ENCODE results near the gene TEKTIP1. TPM values are rescaled to one million over a fixed set of nuclear protein-coding genes. Genes with fewer than 3 reads are reported as not detected.

TEKTIP1 gene
- total and polyA plus RNA-seq, 10 of the 15 experiments (the other 5 are each of a cell fraction or from before 2014, with no cell fraction given): 0.18 to 2.6 (median 0.60) TPM; not detected in 5

DNA sequence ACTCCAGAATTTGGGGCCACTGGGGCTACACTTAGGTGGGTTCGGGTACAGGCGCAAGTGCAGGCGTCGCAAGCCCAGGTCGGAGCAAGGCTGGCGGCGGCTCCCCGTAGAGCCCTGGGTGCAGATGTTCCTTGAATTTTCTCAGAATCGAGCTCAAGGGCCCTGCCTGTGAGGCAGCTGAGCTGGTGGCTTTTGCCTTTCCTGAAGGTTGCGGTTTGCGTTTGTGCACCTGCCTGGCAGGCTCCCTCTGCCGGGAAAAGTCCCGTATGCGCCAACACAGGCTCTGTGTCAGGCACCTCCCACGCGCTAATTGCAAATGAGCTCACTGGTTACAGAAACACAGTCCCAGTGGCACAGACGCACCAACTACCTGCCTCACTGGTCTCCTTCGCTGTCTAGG is 44.4 kb upstream of the TEKTIP1 start:
- Histone ChIP-seq H3K79me2 (ENCODE audit: control insufficient read depth, insufficient read depth, low read length) (peaks cover 7% of the 10 kb centered on the region), H3K27ac (ENCODE audit: control insufficient read depth, insufficient read depth) (no peak overlapping the region), H3K4me3 (no peak overlapping the region), H3K4me1 (ENCODE audit: control insufficient read depth, insufficient read depth, low read length) (peaks cover 2% of the 10 kb centered on the region; the same call in 1 of the 2 replicates), H2AFZ (ENCODE audit: control insufficient read depth, low read depth, low read length) (no peak overlapping the region), H3K4me2 (ENCODE audit: control insufficient read depth, insufficient read depth) (no peak overlapping the region), H3K9ac (ENCODE audit: control insufficient read depth, insufficient read depth, low read length) (no peak overlapping the region), H3K9me3 (replicated peaks; ENCODE audit: control insufficient read depth, insufficient read depth, low read length) (no peaks in the 10 kb centered on the region; the same call in 2 of the 3 replicates), H4K20me1 (ENCODE audit: control insufficient read depth, insufficient read depth) (no peaks in the 10 kb centered on the region), H3K27me3 (replicated peaks in 1 of 2; ENCODE audit: control insufficient read depth in 2 of 2, insufficient read depth in 2 of 2, low read length in 1 of 2) (no peaks in the 10 kb centered on the region), H3K36me3 (ENCODE audit: control insufficient read depth in 2 of 2, insufficient read depth in 2 of 2, low read length in 1 of 2) (peaks cover 6 to 19% of the 10 kb centered on the region in 2 experiments)
- no peak for FAIRE-seq
- in situ Hi-C loops (cut with MboI): no loop called here
- SMC1A ChIA-PET (ENCODE audit: uncharacterized antibody, unreplicated experiment): no interaction called here
- 94% methylated on average over 17 of the region's 18 CpGs for WGBS (ENCODE audit: insufficient coverage, insufficient replicate concordance, low lambda C conversion rate, missing lambda C conversion rate)
- RAD21 ChIA-PET (ENCODE audit: unreplicated experiment): no interaction called here
- no peak for DNase-seq (ENCODE audit: low read depth, low spot score)
- ATAC-seq: no peak
- BruUV-seq (replicated peaks): no TSS peak
- CTCF ChIA-PET: no interaction called here
- intact Hi-C loops (cut with micrococcal nuclease; ENCODE audit: unreplicated experiment): no loop called here
- POLR2A ChIA-PET: no interaction called here
- TF ChIP-seq MAX (IDR thresholded peaks at IDR 0.05; ENCODE audit: low read depth, low read length) (no peak), SUPT20H (IDR thresholded peaks at IDR 0.05; ENCODE audit: borderline replicate concordance, control insufficient read depth, low read depth, low read length) (no peak), CREM (IDR thresholded peaks at IDR 0.05; ENCODE audit: low read depth) (no peak)

DNA sequence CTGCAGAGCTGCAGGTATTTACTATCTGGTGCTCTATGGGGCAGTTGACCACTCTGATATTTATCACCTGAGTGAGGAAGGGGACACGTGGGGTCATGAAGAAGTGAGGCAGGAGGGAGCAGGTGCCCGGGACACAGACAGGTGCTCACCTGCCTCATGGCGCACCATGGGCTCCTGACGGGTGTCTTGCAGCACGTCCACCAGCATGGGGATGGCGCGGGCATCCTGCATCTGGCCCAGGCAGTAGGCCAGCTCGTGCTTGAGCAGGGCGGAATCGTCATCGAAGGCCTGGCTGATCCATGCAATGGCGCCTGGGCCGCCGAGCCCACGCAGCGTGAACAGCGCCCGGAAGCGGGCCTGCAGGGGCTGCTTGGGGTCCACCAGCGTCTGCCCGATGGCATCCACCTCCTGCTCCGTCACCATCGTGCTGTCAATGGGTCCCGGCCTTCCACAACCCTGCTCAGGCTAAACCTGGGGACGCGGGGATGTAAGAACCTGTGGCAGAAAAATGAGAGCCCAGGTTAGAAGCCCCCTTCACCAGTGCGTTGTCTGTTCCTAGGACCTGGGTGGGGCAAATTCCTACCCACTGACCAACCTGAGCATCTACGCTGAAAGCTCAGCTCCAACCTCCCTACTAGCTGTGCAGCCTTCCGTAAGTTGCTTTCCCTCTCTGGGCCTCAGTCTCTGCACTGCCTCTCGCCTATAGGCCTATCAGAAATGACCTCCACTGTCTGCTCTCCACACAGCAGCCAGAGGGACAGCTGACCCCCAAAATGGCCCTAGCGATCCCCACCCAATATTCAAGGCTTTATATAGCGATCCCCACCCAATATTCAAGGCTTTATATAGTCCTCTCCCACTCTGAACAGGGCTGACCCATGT is 42.3 kb upstream of the TEKTIP1 start:
- H3K27me3 ChIP-seq (replicated peaks in 1 of 2; ENCODE audit: control insufficient read depth in 2 of 2, insufficient read depth in 2 of 2, low read length in 1 of 2): no peaks in the 10 kb centered on the region
- FAIRE-seq (no peak), DNase-seq (ENCODE audit: low read depth, low spot score) (no peak), ATAC-seq (no peak)
- H3K27ac ChIP-seq (ENCODE audit: control insufficient read depth, insufficient read depth): no peak overlapping the region
- SMC1A ChIA-PET (ENCODE audit: uncharacterized antibody, unreplicated experiment): no interaction called here
- H3K9ac ChIP-seq (ENCODE audit: control insufficient read depth, insufficient read depth, low read length): no peak overlapping the region
- no peak overlapping the region for H2AFZ ChIP-seq (ENCODE audit: control insufficient read depth, low read depth, low read length)
- in situ Hi-C loops (cut with MboI) (no loop called here), intact Hi-C loops (cut with micrococcal nuclease; ENCODE audit: unreplicated experiment) (no loop called here)
- H3K79me2 ChIP-seq (ENCODE audit: control insufficient read depth, insufficient read depth, low read length): peaks cover 16% of the 10 kb centered on the region
- no peaks in the 10 kb centered on the region; the same call in 2 of the 3 replicates for H3K9me3 ChIP-seq (replicated peaks; ENCODE audit: control insufficient read depth, insufficient read depth, low read length)
- TF ChIP-seq LARP7 (IDR thresholded peaks at IDR 0.05) (no peak), SRF (IDR thresholded peaks at IDR 0.05; ENCODE audit: low read depth in 2 of 2, low read length in 2 of 2) (peak in 1 of 2 experiments; percentile 6; a peak in 1 of 4 replicates)
- no peak overlapping the region for H3K4me3 ChIP-seq
- no peaks in the 10 kb centered on the region for H4K20me1 ChIP-seq (ENCODE audit: control insufficient read depth, insufficient read depth)
- WGBS (ENCODE audit: insufficient coverage, insufficient replicate concordance, low lambda C conversion rate, missing lambda C conversion rate): 96% methylated on average over 32 of the region's 32 CpGs
- RAD21 ChIA-PET (ENCODE audit: unreplicated experiment): no interaction called here
- BruUV-seq (replicated peaks): no TSS peak
- H3K4me2 ChIP-seq (ENCODE audit: control insufficient read depth, insufficient read depth): no peak overlapping the region
- H3K4me1 ChIP-seq (ENCODE audit: control insufficient read depth, insufficient read depth, low read length): peaks cover 2% of the 10 kb centered on the region; the same call in 1 of the 2 replicates
- CTCF ChIA-PET: interaction anchor here (1.4 kb wide), 1 partner anchor 12 kb away, joined by 6 read pairs; no protein-coding TSS in a partner anchor
- POLR2A ChIA-PET: interaction anchor here (0.5 kb wide), 1 partner anchor 58 kb away, joined by 3 read pairs; no protein-coding TSS in a partner anchor
- H3K36me3 ChIP-seq (ENCODE audit: control insufficient read depth in 2 of 2, insufficient read depth in 2 of 2, low read length in 1 of 2): peaks cover 6 to 17% of the 10 kb centered on the region in 2 experiments
